HCT116 (cell line): ENCODE measurements around the gene EIF4E3.

ENCODE experiments used
- CTCF ChIP-seq, 3 experiments: fragments of 200-600 bp in 1 of 3; sonication (generic) in 1 of 3; IDR thresholded peaks in 2 of 3; conservative IDR thresholded peaks in 1 of 3; 2 replicates each; pipeline ENCODE4 v1.5.1; 2012 to 2017; ENCODE audit warnings: low read depth in 2 of 3, low read length in 2 of 3, antibody characterized with exemption in 1 of 3, borderline replicate concordance in 1 of 3, control low read depth in 1 of 3, mild to moderate bottlenecking in 1 of 3, mixed read lengths in 1 of 3, mixed run types in 1 of 3, moderate library complexity in 1 of 3; ENCODE audit not compliant: insufficient read depth in 1 of 3
- EZH2phosphoT487 ChIP-seq: fragments of 200-600 bp; IDR thresholded peaks from 2 replicates; pipeline ENCODE4 v1.6.1; 2018; ENCODE audit warnings: antibody characterized with exemption, borderline replicate concordance
- POLR2A ChIP-seq: IDR thresholded peaks from 2 replicates; pipeline ENCODE4 v1.7.0; 2011; ENCODE audit warnings: borderline replicate concordance; ENCODE audit not compliant: insufficient read depth, insufficient read length; ENCODE audit errors: extremely low read depth
- REST ChIP-seq: IDR thresholded peaks from 2 replicates; pipeline ENCODE4 v1.6.1; 2012; ENCODE audit warnings: low read depth

DNA sequence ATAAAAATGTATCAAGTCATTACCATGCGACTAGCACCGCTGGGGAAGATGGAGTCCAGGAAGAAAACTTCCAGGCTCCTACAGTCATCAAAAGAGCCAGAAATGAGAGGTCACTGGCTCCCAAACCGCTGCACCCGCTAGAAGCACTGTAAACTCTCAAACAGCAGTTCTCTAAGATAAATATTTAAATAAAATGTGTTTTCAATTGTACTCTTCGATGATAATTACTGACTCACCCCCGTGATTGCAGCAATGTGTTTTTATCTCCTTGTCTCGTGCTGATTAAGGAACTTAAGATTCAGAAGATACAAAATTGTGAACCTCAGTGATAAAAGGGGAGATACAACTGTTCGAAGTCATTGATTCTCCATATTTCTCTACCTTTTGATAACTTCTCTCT is 95.9 kb downstream of the EIF4E3 start:
- TF ChIP-seq POLR2A = no peak
- no peak for TF ChIP-seq CTCF (IDR thresholded peaks at IDR 0.05 in 2 of 3, conservative IDR thresholded peaks at IDR 0.05 in 1 of 3; ENCODE audit: borderline replicate concordance in 1 of 3, insufficient read depth in 1 of 3, low read depth in 2 of 3, low read length in 2 of 3)
- TF ChIP-seq REST = no peak
- TF ChIP-seq EZH2phosphoT487 = no peak
